GM12878 (cell line): Measurements from ENCODE around the gene KIRREL1.

Experiments used
- CREM ChIP-seq: IDR thresholded peaks from 2 replicates; pipeline ENCODE4 v1.6.1; 2014; ENCODE audit warnings: antibody characterized with exemption, low read depth
- EZH2 ChIP-seq: IDR thresholded peaks from 2 replicates; pipeline ENCODE4 v1.6.1; 2012; ENCODE audit warnings: low read depth, mild to moderate bottlenecking, control low read depth, inconsistent platforms, low read length, borderline replicate concordance; ENCODE audit not compliant: control insufficient read depth
- GABPA ChIP-seq: IDR thresholded peaks from 2 replicates; pipeline ENCODE4 v1.6.1; 2014; ENCODE audit warnings: antibody characterized with exemption, low read depth, mild to moderate bottlenecking, inconsistent platforms
- HDGF ChIP-seq: fragments of 450-650 bp; IDR thresholded peaks from 2 replicates; pipeline ENCODE4 v1.6.1; 2016; ENCODE audit warnings: antibody characterized with exemption
- NRF1 ChIP-seq: conservative IDR thresholded peaks from 2 replicates; pipeline ENCODE4 v1.6.1; 2011; ENCODE audit warnings: mild to moderate bottlenecking, low read depth, low read length, improper control_type of control experiment
- POLR2AphosphoS5 ChIP-seq: IDR thresholded peaks from 2 replicates; pipeline ENCODE4 v1.6.1; 2011; ENCODE audit warnings: mild to moderate bottlenecking, low read length, inconsistent platforms
- RFX5 ChIP-seq: IDR thresholded peaks from 2 replicates; pipeline ENCODE4 v1.6.1; 2011; ENCODE audit warnings: low read depth, low read length, improper control_type of control experiment
- SMAD1 ChIP-seq: fragments of 450-650 bp; IDR thresholded peaks from 2 replicates; pipeline ENCODE4 v1.6.1; 2018; ENCODE audit warnings: mild to moderate bottlenecking, low read depth; ENCODE audit not compliant: partially characterized antibody
- SP1 ChIP-seq: IDR thresholded peaks from one replicate; pipeline ENCODE4 v1.6.1; 2011; ENCODE audit warnings: low read depth, low read length
- YY1 ChIP-seq: IDR thresholded peaks from 2 replicates; pipeline ENCODE4 v1.6.1; 2011; ENCODE audit warnings: low read depth, mild to moderate bottlenecking, low read length
- TF ChIP-seq, protein P1 (sequence below), 3 experiments: IDR thresholded peaks in 2 of 3; conservative IDR thresholded peaks in 1 of 3; 2 replicates each; pipeline ENCODE4 v1.5.1; 2011; ENCODE audit warnings: low read depth in 3 of 3, low read length in 3 of 3, mild to moderate bottlenecking in 3 of 3, control low read depth in 2 of 3, moderate library complexity in 2 of 3, inconsistent platforms in 1 of 3, mixed read lengths in 1 of 3; ENCODE audit not compliant: control insufficient read depth in 2 of 3, insufficient read depth in 1 of 3; ENCODE audit errors: extremely low read depth in 1 of 3
- TF ChIP-seq, protein P2 (sequence below): IDR thresholded peaks from 2 replicates; pipeline ENCODE4 v1.6.1; 2011; ENCODE audit warnings: borderline replicate concordance, low read depth, mild to moderate bottlenecking, moderate library complexity, mixed read lengths, low read length; ENCODE audit not compliant: insufficient read depth; ENCODE audit errors: extremely low read length
- TF ChIP-seq, protein P3 (sequence below): IDR thresholded peaks from 2 replicates; pipeline ENCODE4 v1.6.1; 2011; ENCODE audit warnings: borderline replicate concordance, low read depth, mild to moderate bottlenecking, moderate library complexity, low read length; ENCODE audit not compliant: insufficient read depth, poor library complexity, severe bottlenecking
- TF ChIP-seq, protein P4 (sequence below): fragments of 450-650 bp; IDR thresholded peaks from 2 replicates; pipeline ENCODE4 v1.6.1; 2018; ENCODE audit warnings: borderline replicate concordance, mild to moderate bottlenecking; ENCODE audit not compliant: partially characterized antibody

DNA sequence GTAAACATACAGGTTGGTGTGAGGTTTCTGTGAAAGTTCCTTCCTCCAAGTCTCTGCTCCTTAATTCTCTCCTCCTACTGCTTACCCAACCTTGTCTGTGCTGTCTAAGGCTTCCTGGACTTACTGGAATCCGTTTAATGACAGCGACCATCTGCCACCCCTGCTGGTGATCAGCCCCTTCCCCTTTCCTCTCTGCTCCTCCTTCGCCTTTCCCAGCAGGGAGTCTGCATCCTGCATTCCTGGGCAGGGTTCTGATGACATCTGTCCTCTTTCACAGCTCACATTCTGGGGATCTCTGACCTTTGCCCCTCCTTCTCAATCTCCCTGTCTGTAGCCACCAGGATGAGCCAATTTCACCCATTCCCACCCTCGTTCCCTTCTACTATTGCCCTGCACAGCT, 66.5 kb downstream of the KIRREL1 start:
- TF ChIP-seq RFX5 (no peak), HDGF (no peak), YY1 (no peak), POLR2AphosphoS5 (no peak), NRF1 (no peak), SMAD1 (no peak), EZH2 (no peak), SP1 (no peak), GABPA (no peak), CREM (no peak)
- TF ChIP-seq, protein P1, sequence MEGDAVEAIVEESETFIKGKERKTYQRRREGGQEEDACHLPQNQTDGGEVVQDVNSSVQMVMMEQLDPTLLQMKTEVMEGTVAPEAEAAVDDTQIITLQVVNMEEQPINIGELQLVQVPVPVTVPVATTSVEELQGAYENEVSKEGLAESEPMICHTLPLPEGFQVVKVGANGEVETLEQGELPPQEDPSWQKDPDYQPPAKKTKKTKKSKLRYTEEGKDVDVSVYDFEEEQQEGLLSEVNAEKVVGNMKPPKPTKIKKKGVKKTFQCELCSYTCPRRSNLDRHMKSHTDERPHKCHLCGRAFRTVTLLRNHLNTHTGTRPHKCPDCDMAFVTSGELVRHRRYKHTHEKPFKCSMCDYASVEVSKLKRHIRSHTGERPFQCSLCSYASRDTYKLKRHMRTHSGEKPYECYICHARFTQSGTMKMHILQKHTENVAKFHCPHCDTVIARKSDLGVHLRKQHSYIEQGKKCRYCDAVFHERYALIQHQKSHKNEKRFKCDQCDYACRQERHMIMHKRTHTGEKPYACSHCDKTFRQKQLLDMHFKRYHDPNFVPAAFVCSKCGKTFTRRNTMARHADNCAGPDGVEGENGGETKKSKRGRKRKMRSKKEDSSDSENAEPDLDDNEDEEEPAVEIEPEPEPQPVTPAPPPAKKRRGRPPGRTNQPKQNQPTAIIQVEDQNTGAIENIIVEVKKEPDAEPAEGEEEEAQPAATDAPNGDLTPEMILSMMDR (IDR thresholded peaks at IDR 0.05 in 2 of 3, conservative IDR thresholded peaks at IDR 0.05 in 1 of 3; ENCODE audit: control insufficient read depth in 2 of 3, extremely low read depth in 1 of 3, insufficient read depth in 1 of 3, low read depth in 3 of 3, low read length in 3 of 3) = no peak
- TF ChIP-seq, protein P2, sequence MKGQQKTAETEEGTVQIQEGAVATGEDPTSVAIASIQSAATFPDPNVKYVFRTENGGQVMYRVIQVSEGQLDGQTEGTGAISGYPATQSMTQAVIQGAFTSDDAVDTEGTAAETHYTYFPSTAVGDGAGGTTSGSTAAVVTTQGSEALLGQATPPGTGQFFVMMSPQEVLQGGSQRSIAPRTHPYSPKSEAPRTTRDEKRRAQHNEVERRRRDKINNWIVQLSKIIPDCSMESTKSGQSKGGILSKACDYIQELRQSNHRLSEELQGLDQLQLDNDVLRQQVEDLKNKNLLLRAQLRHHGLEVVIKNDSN = no peak
- TF ChIP-seq, protein P3, sequence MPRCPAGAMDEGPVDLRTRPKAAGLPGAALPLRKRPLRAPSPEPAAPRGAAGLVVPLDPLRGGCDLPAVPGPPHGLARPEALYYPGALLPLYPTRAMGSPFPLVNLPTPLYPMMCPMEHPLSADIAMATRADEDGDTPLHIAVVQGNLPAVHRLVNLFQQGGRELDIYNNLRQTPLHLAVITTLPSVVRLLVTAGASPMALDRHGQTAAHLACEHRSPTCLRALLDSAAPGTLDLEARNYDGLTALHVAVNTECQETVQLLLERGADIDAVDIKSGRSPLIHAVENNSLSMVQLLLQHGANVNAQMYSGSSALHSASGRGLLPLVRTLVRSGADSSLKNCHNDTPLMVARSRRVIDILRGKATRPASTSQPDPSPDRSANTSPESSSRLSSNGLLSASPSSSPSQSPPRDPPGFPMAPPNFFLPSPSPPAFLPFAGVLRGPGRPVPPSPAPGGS = no peak
- TF ChIP-seq, protein P4, sequence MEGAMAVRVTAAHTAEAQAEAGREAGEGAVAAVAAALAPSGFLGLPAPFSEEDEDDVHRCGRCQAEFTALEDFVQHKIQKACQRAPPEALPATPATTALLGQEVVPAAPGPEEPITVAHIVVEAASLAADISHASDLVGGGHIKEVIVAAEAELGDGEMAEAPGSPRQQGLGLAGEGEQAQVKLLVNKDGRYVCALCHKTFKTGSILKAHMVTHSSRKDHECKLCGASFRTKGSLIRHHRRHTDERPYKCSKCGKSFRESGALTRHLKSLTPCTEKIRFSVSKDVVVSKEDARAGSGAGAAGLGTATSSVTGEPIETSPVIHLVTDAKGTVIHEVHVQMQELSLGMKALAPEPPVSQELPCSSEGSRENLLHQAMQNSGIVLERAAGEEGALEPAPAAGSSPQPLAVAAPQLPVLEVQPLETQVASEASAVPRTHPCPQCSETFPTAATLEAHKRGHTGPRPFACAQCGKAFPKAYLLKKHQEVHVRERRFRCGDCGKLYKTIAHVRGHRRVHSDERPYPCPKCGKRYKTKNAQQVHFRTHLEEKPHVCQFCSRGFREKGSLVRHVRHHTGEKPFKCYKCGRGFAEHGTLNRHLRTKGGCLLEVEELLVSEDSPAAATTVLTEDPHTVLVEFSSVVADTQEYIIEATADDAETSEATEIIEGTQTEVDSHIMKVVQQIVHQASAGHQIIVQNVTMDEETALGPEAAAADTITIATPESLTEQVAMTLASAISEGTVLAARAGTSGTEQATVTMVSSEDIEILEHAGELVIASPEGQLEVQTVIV = no peak
